Measurements from ENCODE around the gene NECTIN1. TPM values are rescaled to one million over a fixed set of nuclear protein-coding genes. Genes with fewer than 3 reads are reported as not detected.

Gene NECTIN1
- total RNA-seq, 2 donors from 2014 or later: 29.3 to 45.3 TPM

DNA sequence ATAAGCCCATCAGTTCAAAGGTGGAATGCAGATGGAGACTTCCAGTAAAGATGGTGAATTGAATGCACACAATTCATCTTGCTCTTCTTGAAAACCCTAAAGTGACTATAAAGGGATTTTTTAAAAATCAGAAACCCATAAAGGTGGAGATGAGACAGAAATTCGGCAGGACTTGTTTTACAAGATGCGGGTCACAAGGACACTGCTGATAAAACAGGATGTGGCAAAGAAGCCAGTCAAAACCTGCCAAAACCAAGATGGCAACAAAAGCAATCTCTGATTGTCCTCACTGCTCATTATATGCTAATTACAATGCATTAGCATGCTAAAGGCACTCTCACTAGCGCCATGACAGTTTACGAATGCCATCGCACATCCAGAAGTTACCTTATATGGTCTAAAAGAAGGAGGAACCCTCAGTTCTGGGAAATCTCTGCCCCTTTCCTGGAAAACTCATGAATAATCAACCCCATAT lies 137.1 kb downstream of the NECTIN1 start:
- no peak for DNase-seq
- Mint-ChIP-seq H3K4me1 (peaks cover 11% of the 10 kb centered on the region), H3K27me3 (ENCODE audit: insufficient read depth) (peaks cover 7% of the 10 kb centered on the region), H3K4me3 (no peak overlapping the region), H3K9me3 (peaks cover 10% of the 10 kb centered on the region), H3K27ac (no peak overlapping the region), H3K36me3 (ENCODE audit: low read depth) (no peaks in the 10 kb centered on the region)
- WGBS, 2 experiments (ENCODE audit: insufficient coverage in 1 of 2, insufficient read length in 1 of 2): 86 to 95% methylated on average over 5 of the region's 5 CpGs
- Histone ChIP-seq H3K4me1 (ENCODE audit: control insufficient read depth, insufficient read depth, low read length) (no peaks in the 10 kb centered on the region), H3K4me3 (ENCODE audit: low read length) (no peak overlapping the region), H3K9me3 (ENCODE audit: control insufficient read depth, low read length) (no peaks in the 10 kb centered on the region), H3K9ac (ENCODE audit: extremely low read depth, low read length, poor library complexity, severe bottlenecking) (no peak overlapping the region), H3K27me3 (ENCODE audit: control insufficient read depth, insufficient read depth, low read length, poor library complexity, severe bottlenecking) (no peaks in the 10 kb centered on the region), H3K27ac (ENCODE audit: low read depth, low read length) (no peak overlapping the region), H3K36me3 (ENCODE audit: control insufficient read depth, insufficient read depth, low read length) (no peaks in the 10 kb centered on the region)
- TF ChIP-seq, protein P1, sequence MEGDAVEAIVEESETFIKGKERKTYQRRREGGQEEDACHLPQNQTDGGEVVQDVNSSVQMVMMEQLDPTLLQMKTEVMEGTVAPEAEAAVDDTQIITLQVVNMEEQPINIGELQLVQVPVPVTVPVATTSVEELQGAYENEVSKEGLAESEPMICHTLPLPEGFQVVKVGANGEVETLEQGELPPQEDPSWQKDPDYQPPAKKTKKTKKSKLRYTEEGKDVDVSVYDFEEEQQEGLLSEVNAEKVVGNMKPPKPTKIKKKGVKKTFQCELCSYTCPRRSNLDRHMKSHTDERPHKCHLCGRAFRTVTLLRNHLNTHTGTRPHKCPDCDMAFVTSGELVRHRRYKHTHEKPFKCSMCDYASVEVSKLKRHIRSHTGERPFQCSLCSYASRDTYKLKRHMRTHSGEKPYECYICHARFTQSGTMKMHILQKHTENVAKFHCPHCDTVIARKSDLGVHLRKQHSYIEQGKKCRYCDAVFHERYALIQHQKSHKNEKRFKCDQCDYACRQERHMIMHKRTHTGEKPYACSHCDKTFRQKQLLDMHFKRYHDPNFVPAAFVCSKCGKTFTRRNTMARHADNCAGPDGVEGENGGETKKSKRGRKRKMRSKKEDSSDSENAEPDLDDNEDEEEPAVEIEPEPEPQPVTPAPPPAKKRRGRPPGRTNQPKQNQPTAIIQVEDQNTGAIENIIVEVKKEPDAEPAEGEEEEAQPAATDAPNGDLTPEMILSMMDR (conservative IDR thresholded peaks at IDR 0.05): no peak

DNA sequence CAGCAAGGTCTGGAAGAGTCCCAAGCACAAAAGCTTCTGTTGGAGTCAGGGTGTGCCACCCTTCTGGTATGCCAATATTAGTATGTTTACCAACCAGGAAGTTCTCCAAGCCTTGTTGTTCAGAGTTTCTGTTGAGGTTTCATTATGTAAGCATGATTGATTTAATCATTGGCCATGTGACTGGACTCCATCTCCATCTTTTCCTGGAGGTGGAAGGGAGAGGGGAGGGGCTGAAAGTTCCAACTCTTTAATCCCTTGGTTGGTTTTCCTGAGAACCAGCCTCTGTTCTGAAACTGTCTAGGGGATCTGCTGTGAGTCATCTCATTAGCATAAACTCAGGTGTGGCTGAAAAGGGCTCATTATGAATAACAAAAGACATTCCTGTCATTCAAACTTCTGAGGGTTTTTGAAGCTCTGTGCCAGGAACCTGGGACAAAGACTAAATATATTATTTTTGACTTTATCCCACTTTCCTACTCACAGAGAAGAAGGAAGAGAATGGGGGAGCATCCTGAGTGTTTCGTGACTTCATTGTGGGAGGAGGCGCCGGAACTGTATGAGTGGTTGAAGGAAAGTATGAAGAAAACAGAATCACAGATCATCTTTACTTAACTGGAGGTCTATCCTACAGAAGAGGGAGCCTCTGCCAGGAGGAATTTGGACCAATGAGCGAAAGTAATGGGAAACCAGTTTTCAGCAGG lies 138.2 kb downstream of the NECTIN1 start:
- no peak overlapping the region for H3K9ac ChIP-seq (ENCODE audit: extremely low read depth, low read length, poor library complexity, severe bottlenecking)
- H3K27ac Mint-ChIP-seq: peak overlapping the region; percentile 67
- H3K9me3 Mint-ChIP-seq: peaks cover 10% of the 10 kb centered on the region
- DNase-seq: peak; percentile 79
- no peak overlapping the region for H3K4me3 Mint-ChIP-seq
- no peaks in the 10 kb centered on the region for H3K9me3 ChIP-seq (ENCODE audit: control insufficient read depth, low read length)
- TF ChIP-seq, protein P1 (conservative IDR thresholded peaks at IDR 0.05): no peak
- H3K27me3 ChIP-seq (ENCODE audit: control insufficient read depth, insufficient read depth, low read length, poor library complexity, severe bottlenecking): no peaks in the 10 kb centered on the region
- WGBS, 2 experiments (ENCODE audit: insufficient coverage in 1 of 2, insufficient read length in 1 of 2): 65 to 75% methylated on average over 1 to 4 of the region's 4 CpGs
- H3K36me3 ChIP-seq (ENCODE audit: control insufficient read depth, insufficient read depth, low read length): no peaks in the 10 kb centered on the region
- no peak overlapping the region for H3K4me3 ChIP-seq (ENCODE audit: low read length)
- H3K27ac ChIP-seq (ENCODE audit: low read depth, low read length): no peak overlapping the region
- no peaks in the 10 kb centered on the region for H3K36me3 Mint-ChIP-seq (ENCODE audit: low read depth)
- peaks cover 7% of the 10 kb centered on the region for H3K27me3 Mint-ChIP-seq (ENCODE audit: insufficient read depth)
- peaks cover 14% of the 10 kb centered on the region for H3K4me1 Mint-ChIP-seq
- H3K4me1 ChIP-seq (ENCODE audit: control insufficient read depth, insufficient read depth, low read length): no peaks in the 10 kb centered on the region

DNA sequence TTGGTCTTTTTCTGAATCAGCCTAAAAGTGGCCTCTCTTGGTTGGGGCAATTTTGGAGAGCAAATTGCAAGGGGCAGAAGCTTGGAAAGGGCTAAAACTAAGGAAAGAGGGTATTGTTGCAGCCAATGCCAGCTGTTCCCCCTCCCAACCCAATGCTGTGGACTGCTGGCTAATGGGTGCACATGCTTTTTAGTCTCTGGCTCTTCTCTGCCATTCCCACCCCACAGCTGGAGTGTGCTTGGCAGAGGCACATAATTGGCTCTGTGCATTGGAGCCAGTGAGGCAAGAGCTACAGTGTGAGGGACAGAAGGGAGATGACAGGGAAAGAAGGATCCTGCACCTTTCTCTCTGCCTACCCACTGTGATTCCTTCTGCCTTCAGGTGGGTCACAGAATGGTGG lies 140.0 kb downstream of the NECTIN1 start:
- H3K4me3 Mint-ChIP-seq: no peak overlapping the region
- DNase-seq: no peak
- no peak overlapping the region for H3K27ac Mint-ChIP-seq
- no peak overlapping the region for H3K4me3 ChIP-seq (ENCODE audit: low read length)
- H3K27me3 ChIP-seq (ENCODE audit: control insufficient read depth, insufficient read depth, low read length, poor library complexity, severe bottlenecking): no peaks in the 10 kb centered on the region
- no peaks in the 10 kb centered on the region for H3K36me3 Mint-ChIP-seq (ENCODE audit: low read depth)
- no peak overlapping the region for H3K27ac ChIP-seq (ENCODE audit: low read depth, low read length)
- no peaks in the 10 kb centered on the region for H3K4me1 ChIP-seq (ENCODE audit: control insufficient read depth, insufficient read depth, low read length)
- H3K27me3 Mint-ChIP-seq (ENCODE audit: insufficient read depth): peaks cover 12% of the 10 kb centered on the region
- peaks cover 15% of the 10 kb centered on the region for H3K4me1 Mint-ChIP-seq
- H3K36me3 ChIP-seq (ENCODE audit: control insufficient read depth, insufficient read depth, low read length): no peaks in the 10 kb centered on the region
- TF ChIP-seq, protein P1 (conservative IDR thresholded peaks at IDR 0.05): no peak
- peaks cover 10% of the 10 kb centered on the region for H3K9me3 Mint-ChIP-seq
- no peak overlapping the region for H3K9ac ChIP-seq (ENCODE audit: extremely low read depth, low read length, poor library complexity, severe bottlenecking)
- H3K9me3 ChIP-seq (ENCODE audit: control insufficient read depth, low read length): no peaks in the 10 kb centered on the region

Measured in endodermal cell (in vitro differentiated cells).